Parathyroid adenoma (tissue), 2 donors: ENCODE measurements around the gene KIAA1671.

ENCODE experiments used
- H2AFZ ChIP-seq: fragments of 300-600 bp; sonication (generic); one replicate; pipeline ENCODE4 v1.7.0; 2017; ENCODE audit warnings: antibody characterized with exemption, mild to moderate bottlenecking
- H3K27ac ChIP-seq: fragments of 300-600 bp; sonication (generic); one replicate; pipeline ENCODE4 v1.7.0; 2017
- H3K27me3 ChIP-seq: fragments of 300-600 bp; sonication (generic); one replicate; pipeline ENCODE4 v1.7.0; 2017; ENCODE audit warnings: low read length; ENCODE audit not compliant: control insufficient read depth, insufficient read depth
- H3K36me3 ChIP-seq: fragments of 300-600 bp; sonication (generic); one replicate; pipeline ENCODE4 v1.7.0; 2017; ENCODE audit warnings: low read length; ENCODE audit not compliant: control insufficient read depth, insufficient read depth
- H3K4me1 ChIP-seq: fragments of 300-600 bp; sonication (generic); one replicate; pipeline ENCODE4 v1.7.0; 2017; ENCODE audit warnings: control low read depth
- H3K4me2 ChIP-seq: fragments of 300-600 bp; sonication (generic); one replicate; pipeline ENCODE4 v1.7.0; 2017; ENCODE audit warnings: low read length
- H3K4me3 ChIP-seq: fragments of 300-600 bp; sonication (generic); one replicate; pipeline ENCODE4 v1.7.0; 2017; ENCODE audit warnings: low read depth, low read length
- H3K79me2 ChIP-seq: fragments of 300-600 bp; sonication (generic); one replicate; pipeline ENCODE4 v1.7.0; 2017; ENCODE audit warnings: control low read depth
- H3K9ac ChIP-seq: fragments of 300-600 bp; sonication (generic); one replicate; pipeline ENCODE4 v1.7.0; 2017; ENCODE audit warnings: mild to moderate bottlenecking
- H3K9me3 ChIP-seq: fragments of 300-600 bp; sonication (generic); one replicate; pipeline ENCODE4 v1.7.0; 2017; ENCODE audit warnings: low read length; ENCODE audit not compliant: control insufficient read depth
- TF ChIP-seq, protein P1 (sequence below): fragments of 300-600 bp; sonication (generic); IDR thresholded peaks from one replicate; pipeline ENCODE4 v1.7.0; 2017; ENCODE audit warnings: antibody characterized with exemption, mild to moderate bottlenecking
- donor health status: primary hyperparathyroidism.

The KIAA1671 gene

GRCh38 chr22:25149014-25149413 is 196.5 kb downstream of the KIAA1671 start:
- no peaks in the 10 kb centered on the region for H3K27me3 ChIP-seq
- H3K36me3 ChIP-seq = no peaks in the 10 kb centered on the region
- H3K79me2 ChIP-seq = no peaks in the 10 kb centered on the region
- no peak overlapping the region for H2AFZ ChIP-seq
- no peaks in the 10 kb centered on the region for H3K4me1 ChIP-seq
- TF ChIP-seq, protein P1, sequence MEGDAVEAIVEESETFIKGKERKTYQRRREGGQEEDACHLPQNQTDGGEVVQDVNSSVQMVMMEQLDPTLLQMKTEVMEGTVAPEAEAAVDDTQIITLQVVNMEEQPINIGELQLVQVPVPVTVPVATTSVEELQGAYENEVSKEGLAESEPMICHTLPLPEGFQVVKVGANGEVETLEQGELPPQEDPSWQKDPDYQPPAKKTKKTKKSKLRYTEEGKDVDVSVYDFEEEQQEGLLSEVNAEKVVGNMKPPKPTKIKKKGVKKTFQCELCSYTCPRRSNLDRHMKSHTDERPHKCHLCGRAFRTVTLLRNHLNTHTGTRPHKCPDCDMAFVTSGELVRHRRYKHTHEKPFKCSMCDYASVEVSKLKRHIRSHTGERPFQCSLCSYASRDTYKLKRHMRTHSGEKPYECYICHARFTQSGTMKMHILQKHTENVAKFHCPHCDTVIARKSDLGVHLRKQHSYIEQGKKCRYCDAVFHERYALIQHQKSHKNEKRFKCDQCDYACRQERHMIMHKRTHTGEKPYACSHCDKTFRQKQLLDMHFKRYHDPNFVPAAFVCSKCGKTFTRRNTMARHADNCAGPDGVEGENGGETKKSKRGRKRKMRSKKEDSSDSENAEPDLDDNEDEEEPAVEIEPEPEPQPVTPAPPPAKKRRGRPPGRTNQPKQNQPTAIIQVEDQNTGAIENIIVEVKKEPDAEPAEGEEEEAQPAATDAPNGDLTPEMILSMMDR = no peak
- H3K9ac ChIP-seq = no peak overlapping the region
- no peak overlapping the region for H3K4me3 ChIP-seq
- H3K4me2 ChIP-seq = no peak overlapping the region
- no peak overlapping the region for H3K27ac ChIP-seq
- H3K9me3 ChIP-seq = no peaks in the 10 kb centered on the region

- Histone ChIP-seq H3K9ac (no peak overlapping the region), H3K36me3 (no peaks in the 10 kb centered on the region), H2AFZ (no peak overlapping the region), H3K9me3 (no peaks in the 10 kb centered on the region), H3K79me2 (no peaks in the 10 kb centered on the region), H3K4me2 (no peak overlapping the region), H3K4me1 (no peaks in the 10 kb centered on the region), H3K4me3 (no peak overlapping the region), H3K27me3 (no peaks in the 10 kb centered on the region), H3K27ac (no peak overlapping the region)
- TF ChIP-seq, protein P1 = no peak
Measured at GRCh38 chr22:25153961-25154666, 201.6 kb downstream of the KIAA1671 start.

- no peaks in the 10 kb centered on the region for H3K36me3 ChIP-seq
- no peak overlapping the region for H3K27ac ChIP-seq
- TF ChIP-seq, protein P1 = no peak
- H2AFZ ChIP-seq = no peak overlapping the region
- no peak overlapping the region for H3K4me3 ChIP-seq
- no peaks in the 10 kb centered on the region for H3K4me1 ChIP-seq
- H3K27me3 ChIP-seq = no peaks in the 10 kb centered on the region
- H3K9me3 ChIP-seq = no peaks in the 10 kb centered on the region
- no peaks in the 10 kb centered on the region for H3K79me2 ChIP-seq
- no peak overlapping the region for H3K4me2 ChIP-seq
- H3K9ac ChIP-seq = no peak overlapping the region
Measured at GRCh38 chr22:25154667-25154999, 202.1 kb downstream of the KIAA1671 start.

DNA sequence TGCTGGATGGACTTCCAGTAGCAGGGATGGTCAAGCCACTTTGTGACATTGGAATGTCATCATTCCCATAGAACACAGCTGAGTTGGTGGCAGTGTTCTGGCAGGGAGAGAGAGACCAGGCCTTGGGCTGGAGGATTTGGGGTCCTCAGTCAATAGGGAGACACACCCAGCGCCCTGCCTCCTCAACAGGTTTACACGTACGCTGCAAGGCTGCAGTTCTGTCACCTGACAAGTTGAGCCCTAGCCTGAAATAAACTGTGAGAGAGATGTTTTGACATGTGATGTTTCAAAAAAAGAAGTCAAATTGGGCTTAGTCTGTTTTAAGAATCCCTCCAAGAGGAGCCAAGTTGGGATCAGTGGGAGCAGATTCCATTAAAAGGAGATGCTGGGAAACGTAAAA is 204.2 kb downstream of the KIAA1671 start:
- TF ChIP-seq, protein P1 = no peak
- no peak overlapping the region for H3K4me2 ChIP-seq
- H3K79me2 ChIP-seq = no peaks in the 10 kb centered on the region
- no peaks in the 10 kb centered on the region for H3K9me3 ChIP-seq
- no peaks in the 10 kb centered on the region for H3K27me3 ChIP-seq
- H3K4me3 ChIP-seq = no peak overlapping the region
- H3K9ac ChIP-seq = no peak overlapping the region
- H3K4me1 ChIP-seq = no peaks in the 10 kb centered on the region
- H2AFZ ChIP-seq = no peak overlapping the region
- no peaks in the 10 kb centered on the region for H3K36me3 ChIP-seq
- no peak overlapping the region for H3K27ac ChIP-seq

DNA sequence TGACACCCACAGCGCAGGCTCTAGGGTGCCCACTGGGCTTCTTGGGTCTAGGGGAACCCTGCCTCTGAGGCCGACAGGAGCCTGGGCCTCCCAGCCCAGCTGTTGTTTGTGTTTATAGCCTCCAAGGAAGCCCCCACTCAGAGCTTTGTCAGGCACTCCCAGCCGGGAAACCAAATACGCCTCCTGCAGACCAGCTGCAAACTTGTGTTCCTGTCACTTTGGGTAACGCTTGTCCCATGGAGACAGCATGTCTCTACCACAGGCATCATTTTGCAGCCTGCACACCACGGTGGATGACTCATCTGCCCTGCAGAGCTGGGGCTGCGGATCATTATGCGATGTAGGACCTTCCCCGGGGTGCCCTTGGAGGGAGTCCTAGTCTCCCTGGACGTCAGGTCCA is 206.5 kb downstream of the KIAA1671 start:
- Histone ChIP-seq H3K4me2 (no peak overlapping the region), H3K79me2 (peaks cover under 1% of the 10 kb centered on the region), H2AFZ (no peak overlapping the region), H3K4me1 (no peaks in the 10 kb centered on the region), H3K27ac (no peak overlapping the region), H3K27me3 (no peaks in the 10 kb centered on the region), H3K9ac (no peak overlapping the region), H3K4me3 (no peak overlapping the region), H3K36me3 (no peaks in the 10 kb centered on the region), H3K9me3 (no peaks in the 10 kb centered on the region)
- TF ChIP-seq, protein P1 = no peak
